OCI-LY3 (cell line): ENCODE results near the gene MAPK9.

Experiments
- CTCF ChIP-seq: fragments of 200-600, 300-600 bp; sonication (generic); IDR thresholded peaks from 2 replicates; pipeline ENCODE4 v1.5.1; 2014; ENCODE audit warnings: antibody characterized with exemption, low read length, low read depth
- EZH2phosphoT487 ChIP-seq: fragments of 200-600 bp; shearing (Covaris generic); IDR thresholded peaks from 2 replicates; pipeline ENCODE4 v1.6.1; 2018; ENCODE audit warnings: antibody characterized with exemption, mixed run types, low read depth

GRCh38 chr5:180324601-180324950, 32.7 kb upstream of the MAPK9 start:
- TF ChIP-seq CTCF (no peak), EZH2phosphoT487 (no peak)
